GM18508 (cell line): ENCODE data around the gene PDX1.

Experiments
- ATAC-seq: cut with Tn5 transposase; IDR thresholded peaks from one replicate; pipeline ENCODE4 v1.9.1; 2021; ENCODE audit warnings: moderate number of reproducible peaks; ENCODE audit not compliant: insufficient read depth, unreplicated experiment

PDX1 gene

DNA sequence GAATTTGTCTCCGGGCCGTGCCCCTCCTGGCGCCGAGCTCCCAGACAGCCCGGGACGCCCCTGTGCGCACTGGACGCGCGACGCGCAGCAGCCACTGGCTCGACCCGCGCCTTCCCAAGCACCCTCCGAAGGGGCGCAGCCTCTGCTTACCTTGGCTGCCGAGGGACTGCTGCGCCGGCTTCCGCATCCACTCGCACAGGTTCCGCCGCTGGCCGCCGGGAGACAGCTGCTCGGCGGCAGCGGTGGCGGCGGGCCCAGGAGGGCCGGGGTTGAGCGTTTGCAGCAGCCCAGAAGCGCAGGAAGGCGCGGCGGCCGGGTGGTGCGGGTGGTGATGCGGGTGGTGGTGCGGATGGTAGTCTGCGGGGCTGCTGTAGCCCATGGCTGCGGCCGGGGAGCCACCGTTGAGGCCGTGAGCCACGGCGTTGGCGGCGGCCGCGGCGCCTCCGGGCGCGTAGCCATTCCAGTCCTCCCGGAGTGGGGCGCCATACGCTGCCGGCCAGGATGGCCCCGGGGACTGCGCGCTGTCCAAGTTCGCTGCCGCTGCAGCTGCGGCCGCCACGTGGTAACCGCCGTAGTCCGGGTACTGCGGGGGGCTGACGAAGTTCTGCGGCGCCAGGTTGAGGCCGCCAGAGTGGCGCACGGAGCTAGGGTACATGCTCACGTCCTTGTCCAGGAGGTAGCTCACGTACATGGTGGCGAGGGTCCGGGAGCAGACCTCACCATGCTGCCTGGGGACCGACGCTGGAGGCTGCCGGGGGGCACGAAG, 48.7 kb downstream of the PDX1 start:
- ATAC-seq: no peak

DNA sequence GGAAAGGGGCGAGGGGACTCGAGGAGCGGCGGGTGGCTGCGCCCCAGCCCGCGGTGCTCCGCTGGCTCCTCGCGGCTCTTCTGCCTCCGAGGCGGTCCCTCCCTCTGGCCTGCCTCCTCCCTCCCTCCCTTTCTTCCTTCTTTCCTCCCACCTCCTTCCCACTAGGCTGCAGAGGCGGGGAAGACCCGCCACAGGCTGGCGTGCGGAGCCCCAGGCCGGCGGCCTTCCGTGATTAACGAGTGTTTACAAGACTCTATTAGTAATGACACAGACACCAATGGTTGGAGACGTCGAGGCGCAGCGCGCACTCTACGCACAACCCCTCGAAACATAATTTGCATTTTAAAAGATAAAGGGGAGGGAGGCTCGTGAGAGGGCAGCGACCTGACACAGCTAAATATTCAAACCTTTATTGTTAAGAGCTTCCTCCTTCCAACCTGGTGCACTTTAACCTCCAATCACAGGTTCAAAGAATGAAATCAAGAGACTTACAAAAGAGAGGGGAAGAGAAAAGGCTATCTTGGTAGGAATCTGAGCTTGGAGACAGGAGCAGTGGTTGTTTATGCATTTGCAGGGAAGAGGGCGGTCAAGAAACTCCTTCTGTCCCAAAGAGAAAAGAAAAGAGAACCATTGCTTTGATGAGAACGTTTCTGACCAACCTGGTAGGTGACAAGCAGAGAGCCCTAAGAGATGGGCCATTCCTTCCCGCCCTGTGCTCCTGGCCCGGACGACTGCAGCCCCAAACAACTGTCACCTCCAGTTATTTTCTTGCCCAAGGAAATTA, 49.5 kb downstream of the PDX1 start, which contains the start of gene CDX2:
TSS of gene CDX2 (minus strand) at position 234 of the 784 bp plus-strand sequence. CDS start 309 bp downstream, outside the sequence.
- no peak for ATAC-seq

DNA sequence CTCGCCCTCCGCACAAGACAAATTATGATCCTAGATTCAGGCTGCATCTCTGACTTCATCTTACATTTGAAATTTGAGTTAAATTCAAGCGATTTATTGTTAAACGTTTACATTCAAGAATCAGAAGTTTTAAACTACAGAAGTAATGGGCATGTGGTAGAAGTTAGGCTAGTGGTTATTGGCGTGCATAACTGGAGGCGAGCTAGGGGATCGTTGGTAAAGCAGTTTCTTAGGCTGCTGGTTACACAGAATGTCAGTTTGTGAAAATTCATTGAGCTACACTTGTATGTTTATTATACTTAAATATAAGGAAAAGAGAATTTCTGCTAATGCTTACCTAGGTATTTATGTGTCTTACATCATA, 50.0 kb downstream of the PDX1 start:
- no peak for ATAC-seq

DNA sequence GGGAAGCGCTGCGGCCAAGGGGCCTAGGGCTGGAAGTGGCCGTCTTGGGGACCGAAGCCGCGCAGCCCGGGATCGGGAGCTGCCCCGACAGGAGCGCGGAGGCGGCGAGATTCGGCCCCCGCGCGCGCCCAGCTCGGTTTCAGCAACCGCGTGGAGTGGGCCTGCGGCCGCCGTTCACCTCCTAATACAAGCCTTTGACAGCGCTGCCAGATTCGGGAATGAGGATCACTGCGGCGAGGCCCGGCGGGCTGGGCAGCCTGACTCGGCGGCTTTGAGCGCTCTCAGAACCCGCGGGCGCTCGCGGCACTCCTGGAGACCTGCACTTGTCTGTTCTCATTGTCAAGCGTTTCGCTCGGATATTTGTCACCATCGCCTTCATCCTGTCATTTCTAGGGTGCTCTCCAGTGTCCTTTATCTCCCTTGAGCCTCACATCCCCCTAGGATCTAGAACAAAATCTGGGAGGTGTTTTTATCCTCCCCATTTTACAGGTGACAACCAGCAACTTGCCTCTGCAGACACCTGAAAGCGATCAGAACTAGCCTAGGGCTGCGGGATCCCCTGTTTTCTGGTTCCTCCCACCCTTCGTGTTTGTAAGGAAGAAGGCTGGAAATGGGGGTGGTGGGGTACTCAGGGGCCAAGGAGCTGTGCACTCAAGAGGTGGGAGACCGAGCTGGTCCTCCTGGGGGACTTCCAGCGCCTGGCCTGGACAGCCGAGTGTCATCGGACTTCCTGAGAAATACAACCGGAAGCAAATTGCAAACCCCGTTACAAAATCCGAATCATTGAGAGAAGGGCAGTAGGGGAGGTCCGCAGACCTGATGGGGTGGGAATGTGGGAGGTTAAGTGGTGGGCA, 50.8 kb downstream of the PDX1 start:
- no peak for ATAC-seq

DNA sequence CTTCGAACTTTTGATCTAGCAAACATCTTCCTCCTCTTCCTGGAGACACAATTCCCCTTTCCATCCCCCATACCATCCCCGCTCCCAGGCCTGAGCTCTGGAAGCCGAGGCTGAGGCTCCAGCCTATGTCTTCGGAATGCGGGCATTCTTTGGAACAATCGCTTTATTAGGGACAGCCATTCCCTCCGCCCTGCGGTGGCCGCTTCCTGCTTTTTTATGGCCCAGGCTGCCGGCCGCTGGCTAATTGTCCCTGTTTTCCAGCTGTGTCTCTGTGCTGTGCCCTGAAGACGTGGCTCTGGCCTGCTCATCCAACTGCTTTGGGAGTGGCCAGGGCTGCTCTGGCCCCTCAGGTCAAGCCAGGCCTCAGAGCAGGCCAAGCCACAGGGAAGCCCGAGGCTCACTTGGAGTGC, 51.4 kb downstream of the PDX1 start:
- ATAC-seq: no peak

DNA sequence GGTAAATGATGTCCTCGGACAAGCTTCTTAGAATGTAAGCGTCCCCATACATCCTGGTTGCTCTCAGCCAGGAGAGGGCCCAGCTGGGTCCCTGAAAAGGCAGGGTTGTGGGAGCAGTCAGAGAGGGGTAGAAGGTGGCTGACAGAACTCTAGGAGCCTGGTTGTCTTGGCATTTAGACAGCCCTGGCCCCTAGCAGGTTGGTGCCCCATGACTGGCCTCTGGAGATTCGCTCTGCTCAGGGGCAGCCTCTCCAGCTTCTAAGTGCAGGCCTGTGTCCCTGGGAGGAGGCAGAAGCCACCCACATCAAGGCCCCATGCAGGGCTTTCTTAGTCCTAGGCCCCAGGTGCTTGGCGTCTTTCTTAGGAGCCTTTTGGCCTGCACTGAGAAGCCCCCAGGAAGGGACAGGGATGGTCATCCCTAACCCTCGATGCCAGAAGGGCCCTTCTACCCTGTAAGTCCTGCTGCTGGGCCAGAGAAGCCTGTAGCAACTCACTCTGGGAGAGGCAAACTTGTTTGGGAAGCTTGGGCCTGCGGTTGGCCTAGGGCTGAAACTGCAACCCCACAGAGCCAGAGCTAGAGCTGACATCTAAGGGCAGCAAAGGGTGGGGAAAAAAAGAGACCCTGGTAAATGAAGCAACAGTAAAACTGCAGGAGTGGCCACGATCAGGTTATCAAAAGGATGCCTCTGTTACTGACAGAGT, 52.1 kb downstream of the PDX1 start:
- ATAC-seq: no peak

DNA sequence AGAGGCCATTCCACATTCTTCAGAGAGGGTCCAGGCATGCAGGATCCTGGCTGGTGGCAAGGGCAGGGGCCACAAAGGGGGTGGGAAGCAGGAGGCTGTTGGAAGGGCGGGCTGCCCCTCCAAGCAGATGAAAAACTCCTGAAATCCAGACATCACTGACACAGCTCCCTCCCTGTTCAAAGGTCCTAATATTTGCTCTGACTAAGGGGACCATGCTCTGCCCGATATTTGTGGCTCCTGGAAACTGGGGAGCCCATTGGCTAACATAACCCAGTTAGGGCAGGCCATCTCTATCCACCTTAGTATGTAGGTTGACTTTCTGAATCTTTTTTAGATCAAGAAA, 52.6 kb downstream of the PDX1 start:
- ATAC-seq: no peak

DNA sequence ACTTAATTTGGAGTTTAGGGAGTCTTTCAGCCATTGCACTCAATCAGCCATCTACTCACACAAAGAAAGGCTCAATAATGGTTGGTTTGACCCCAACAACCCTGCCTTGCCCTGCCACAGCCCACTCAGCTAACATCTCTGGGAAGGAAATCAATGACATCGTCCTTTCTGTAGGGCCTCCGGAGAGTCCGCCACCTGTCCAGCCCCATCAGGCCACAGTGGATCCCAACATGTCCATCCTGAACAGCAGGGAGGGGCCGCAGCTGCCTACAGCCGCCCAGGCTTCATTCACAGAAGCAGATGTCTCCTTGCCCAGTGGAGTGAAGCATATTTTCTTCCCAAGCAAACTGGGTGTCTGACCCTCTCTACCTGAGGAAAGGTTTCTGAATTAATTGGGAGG, 53.5 kb downstream of the PDX1 start:
- ATAC-seq: no peak

DNA sequence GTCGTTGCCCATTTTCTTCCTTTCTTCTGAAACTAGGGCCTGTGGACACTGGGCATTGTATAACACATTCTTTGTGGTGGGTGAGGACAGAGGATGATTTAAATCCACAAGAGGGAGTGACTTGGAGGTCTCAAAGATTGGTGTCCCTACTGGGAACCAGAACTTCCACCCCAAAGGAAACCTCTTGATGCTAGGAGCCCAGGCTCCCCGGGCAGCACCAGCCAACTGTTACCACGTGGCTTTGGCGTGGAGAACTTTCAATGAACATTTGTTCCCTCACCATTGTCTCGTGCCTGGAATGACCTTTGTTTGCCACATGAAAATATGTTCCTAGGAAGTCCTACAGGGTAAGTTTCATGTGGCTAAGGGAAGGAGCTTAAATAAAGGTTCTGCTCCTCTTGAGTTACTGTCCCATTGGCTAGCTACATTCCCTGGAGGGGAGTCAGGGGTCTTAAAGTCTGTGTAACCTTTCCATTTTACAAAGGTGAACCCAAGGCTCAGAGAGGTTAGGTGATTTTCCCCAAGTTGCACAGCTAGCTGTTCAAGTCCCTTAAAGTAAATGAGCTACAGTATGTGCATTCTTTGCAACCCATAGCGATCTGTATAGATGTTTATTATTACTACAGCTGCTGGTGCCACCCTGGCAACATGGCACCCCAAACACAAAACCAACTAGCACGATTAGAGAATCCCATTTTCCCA, 54.3 kb downstream of the PDX1 start:
- no peak for ATAC-seq
